Urinary bladder (tissue), 4 donors: ENCODE results near the gene NKAIN2. TPM values are rescaled to one million over a fixed set of nuclear protein-coding genes. Genes with fewer than 3 reads are reported as not detected.

Experiments
- DNase-seq: peaks from one replicate; pipeline ENCODE4 v3.0.0-alpha.2; 2015; ENCODE audit errors: extremely low spot score
- H3K27ac ChIP-seq: one replicate; pipeline ENCODE4 v1.5.1; 2013; ENCODE audit warnings: low read depth, mild to moderate bottlenecking, moderate library complexity
- H3K36me3 ChIP-seq: one replicate; pipeline ENCODE4 v1.6.1; 2013; ENCODE audit warnings: mild to moderate bottlenecking, moderate library complexity; ENCODE audit not compliant: insufficient read depth
- H3K4me1 ChIP-seq: one replicate; pipeline ENCODE4 v1.6.1; 2013; ENCODE audit warnings: mild to moderate bottlenecking, moderate library complexity; ENCODE audit not compliant: insufficient read depth
- H3K4me3 ChIP-seq: one replicate; pipeline ENCODE4 v1.5.1; 2013; ENCODE audit warnings: low read depth, low read length
- WGBS: extraction: QIAGEN DNeasy Blood & Tissue Kit; methylation state at CpG from one replicate; pipeline ENCODE4 v1.1.7; 2013; 5-methylcytosine and 5-hydroxymethylcytosine counted together
- polyA plus RNA-seq: library from polyadenylated mRNA; stranded (reverse); fragments of 200-250 nt; gene quantifications from one replicate; pipeline ENCODE4 v1.2.3, GENCODE V29; 2013
- total RNA-seq: library from RNA; depleted of rRNA; stranded (reverse); fragments of >200 nt; gene quantifications from one replicate; pipeline ENCODE4 v1.2.3, GENCODE V29; 2014
- donor health status: healthy with polysubstance abuse.
- donor health status: healthy.

NKAIN2 gene
- total and polyA plus RNA-seq, 2 donors, result 0.24 to 1.7 TPM

GRCh38 chr6:124090491-124090890, 286.8 kb downstream of the NKAIN2 start:
- 28% methylated on average over 2 of the region's 2 CpGs for WGBS
- Histone ChIP-seq H3K4me3 (no peak overlapping the region), H3K36me3 (no peaks in the 10 kb centered on the region), H3K4me1 (no peaks in the 10 kb centered on the region), H3K27ac (no peak overlapping the region)
- DNase-seq, result no peak

DNA sequence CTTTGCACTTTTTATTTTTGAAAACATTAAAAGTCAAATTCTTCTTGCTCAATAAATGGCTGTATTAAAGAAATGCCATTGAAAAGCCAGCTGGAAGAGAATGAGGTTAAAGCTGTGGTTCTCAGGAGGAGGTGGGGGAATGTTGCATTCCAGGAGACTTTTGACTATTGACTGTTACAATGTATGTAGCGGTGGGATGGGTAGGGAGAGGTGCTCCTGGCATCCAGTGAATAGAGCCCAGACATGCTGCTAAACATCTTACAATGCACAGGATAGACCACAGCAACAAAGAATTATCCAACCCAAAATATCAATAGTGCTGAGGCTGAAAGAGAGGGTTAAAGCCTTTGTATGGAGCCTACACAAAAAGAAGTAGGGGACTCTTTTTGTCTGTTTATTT, 295.9 kb downstream of the NKAIN2 start:
- H3K27ac ChIP-seq, result no peak overlapping the region
- H3K36me3 ChIP-seq, result no peaks in the 10 kb centered on the region
- no peak for DNase-seq
- WGBS, result 88% methylated on average over 1 of the region's 1 CpG
- H3K4me3 ChIP-seq, result no peak overlapping the region
- H3K4me1 ChIP-seq, result no peaks in the 10 kb centered on the region

GRCh38 chr6:124110514-124110913, 306.8 kb downstream of the NKAIN2 start:
- H3K36me3 ChIP-seq, result no peaks in the 10 kb centered on the region
- 73% methylated on average over 4 of the region's 4 CpGs for WGBS
- no peak for DNase-seq
- H3K27ac ChIP-seq, result no peak overlapping the region
- H3K4me1 ChIP-seq, result no peaks in the 10 kb centered on the region
- H3K4me3 ChIP-seq, result no peak overlapping the region

GRCh38 chr6:124119596-124119995, 315.9 kb downstream of the NKAIN2 start:
- 90% methylated on average over 1 of the region's 1 CpG for WGBS
- no peaks in the 10 kb centered on the region for H3K36me3 ChIP-seq
- no peaks in the 10 kb centered on the region for H3K4me1 ChIP-seq
- H3K4me3 ChIP-seq, result no peak overlapping the region
- no peak for DNase-seq
- no peak overlapping the region for H3K27ac ChIP-seq

- DNase-seq, result no peak
- 79% methylated on average over 2 of the region's 2 CpGs for WGBS
Observed at GRCh38 chr6:124123617-124124209, 320.0 kb downstream of the NKAIN2 start.

DNA sequence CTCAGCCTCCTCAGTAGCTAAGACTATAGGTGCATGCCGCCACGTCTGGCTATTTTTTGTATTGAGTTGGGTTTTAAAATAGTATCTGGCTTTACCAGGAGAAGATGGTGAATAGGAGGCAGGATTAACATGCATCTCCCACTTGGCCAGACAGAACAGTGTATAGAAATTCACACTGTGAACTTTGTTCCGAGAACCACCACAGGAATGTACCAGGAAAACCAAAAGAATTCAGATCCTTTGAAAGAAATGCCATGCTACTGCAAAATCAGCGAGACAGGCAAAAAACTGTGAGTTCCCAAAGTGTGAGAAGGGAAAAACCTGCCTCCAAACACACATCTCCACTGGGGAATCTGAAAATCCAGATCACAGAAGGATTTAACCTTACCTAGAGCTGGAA, 327.6 kb downstream of the NKAIN2 start:
- 89% methylated on average over 4 of the region's 4 CpGs for WGBS
- Histone ChIP-seq H3K27ac (no peak overlapping the region), H3K4me1 (no peaks in the 10 kb centered on the region), H3K36me3 (no peaks in the 10 kb centered on the region), H3K4me3 (no peak overlapping the region)
- DNase-seq, result no peak

More at GRCh38 chr6:124123617-124124209, 320.0 kb downstream of the NKAIN2 start:
- no peaks in the 10 kb centered on the region for H3K4me1 ChIP-seq
- no peak overlapping the region for H3K4me3 ChIP-seq
- H3K27ac ChIP-seq, result no peak overlapping the region
- no peaks in the 10 kb centered on the region for H3K36me3 ChIP-seq

- H3K4me1 ChIP-seq, result no peaks in the 10 kb centered on the region
- no peaks in the 10 kb centered on the region for H3K36me3 ChIP-seq
- DNase-seq, result no peak
- H3K4me3 ChIP-seq, result no peak overlapping the region
- no peak overlapping the region for H3K27ac ChIP-seq
Observed at GRCh38 chr6:124131779-124132178, 328.1 kb downstream of the NKAIN2 start.

DNA sequence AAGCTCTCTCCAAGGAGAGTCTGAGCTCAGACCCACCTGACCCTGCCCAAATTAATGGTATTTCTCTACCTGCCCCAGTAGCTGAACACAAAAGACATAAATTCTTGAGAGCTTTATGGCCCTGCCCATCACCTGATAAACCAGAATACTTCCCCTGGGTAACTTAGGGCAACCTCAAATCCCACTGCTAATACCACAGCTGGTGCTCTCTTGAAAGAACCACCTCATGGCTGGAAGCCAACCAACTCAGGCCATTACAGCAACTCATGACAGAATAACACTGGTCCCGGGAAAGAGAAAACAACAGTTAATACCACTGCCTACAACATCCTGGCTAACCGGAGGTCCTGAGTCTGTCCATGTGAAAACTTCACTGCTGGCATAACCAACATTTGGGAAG, 328.6 kb downstream of the NKAIN2 start:
- Histone ChIP-seq H3K4me1 (no peaks in the 10 kb centered on the region), H3K27ac (no peak overlapping the region), H3K36me3 (no peaks in the 10 kb centered on the region), H3K4me3 (no peak overlapping the region)
- 81% methylated on average over 2 of the region's 2 CpGs for WGBS
- DNase-seq, result no peak

- no peak for DNase-seq
- H3K4me1 ChIP-seq, result no peaks in the 10 kb centered on the region
- no peak overlapping the region for H3K4me3 ChIP-seq
- H3K27ac ChIP-seq, result no peak overlapping the region
- no peaks in the 10 kb centered on the region for H3K36me3 ChIP-seq
- WGBS, result 35% methylated on average over 2 of the region's 2 CpGs
Observed at GRCh38 chr6:124142852-124143251, 339.2 kb downstream of the NKAIN2 start.

DNA sequence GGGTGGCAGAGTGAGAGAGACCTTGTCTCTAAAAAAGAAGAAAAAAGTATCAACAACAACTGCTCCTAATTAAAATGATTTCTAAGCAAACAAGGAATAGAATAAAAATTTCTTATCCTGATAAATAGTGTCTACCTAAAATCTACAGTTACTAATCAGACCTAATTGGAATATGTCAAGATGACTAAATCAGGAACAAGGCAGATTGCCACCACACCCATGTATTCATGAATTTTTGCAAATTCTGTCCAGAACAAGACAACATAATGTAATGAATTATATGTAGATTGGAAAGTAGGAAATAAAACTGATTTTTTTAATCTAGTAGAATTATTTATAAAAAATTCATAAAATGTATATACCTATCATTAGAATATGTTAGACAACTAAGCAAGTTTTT, 339.8 kb downstream of the NKAIN2 start:
- no peaks in the 10 kb centered on the region for H3K36me3 ChIP-seq

DNA sequence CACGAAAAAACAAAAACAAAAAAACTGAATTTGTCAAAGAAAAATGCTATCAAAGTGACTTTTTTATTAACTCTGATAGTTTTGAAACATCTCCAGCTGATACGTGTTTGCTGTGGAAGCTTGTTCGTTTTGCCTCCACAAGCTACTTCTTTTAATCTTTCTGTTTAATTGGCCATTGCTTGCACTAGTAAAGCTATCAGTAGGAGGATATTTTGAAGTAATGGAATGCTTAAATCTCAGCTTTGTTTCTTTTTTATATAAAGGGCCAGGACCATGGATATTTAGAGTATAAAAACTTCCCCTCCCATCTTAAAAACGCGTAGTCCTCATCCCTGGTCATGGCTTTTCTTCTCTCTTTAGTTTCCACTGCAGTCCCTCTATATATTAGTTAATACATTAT, 344.0 kb downstream of the NKAIN2 start:
- no peak for DNase-seq
- WGBS, result 30% methylated on average over 5 of the region's 5 CpGs
- no peak overlapping the region for H3K27ac ChIP-seq
- H3K4me1 ChIP-seq, result no peaks in the 10 kb centered on the region
- H3K4me3 ChIP-seq, result no peak overlapping the region
- no peaks in the 10 kb centered on the region for H3K36me3 ChIP-seq

More for the DNA sequence above, 339.8 kb downstream of the NKAIN2 start:
- no peak overlapping the region for H3K27ac ChIP-seq
- no peak overlapping the region for H3K4me3 ChIP-seq
- DNase-seq, result no peak
- no peaks in the 10 kb centered on the region for H3K4me1 ChIP-seq

- Histone ChIP-seq H3K4me1 (no peaks in the 10 kb centered on the region), H3K27ac (no peak overlapping the region), H3K4me3 (no peak overlapping the region), H3K36me3 (no peaks in the 10 kb centered on the region)
- 49% methylated on average over 2 of the region's 2 CpGs for WGBS
- DNase-seq, result no peak
Observed at GRCh38 chr6:124148236-124148957, 344.7 kb downstream of the NKAIN2 start.

DNA sequence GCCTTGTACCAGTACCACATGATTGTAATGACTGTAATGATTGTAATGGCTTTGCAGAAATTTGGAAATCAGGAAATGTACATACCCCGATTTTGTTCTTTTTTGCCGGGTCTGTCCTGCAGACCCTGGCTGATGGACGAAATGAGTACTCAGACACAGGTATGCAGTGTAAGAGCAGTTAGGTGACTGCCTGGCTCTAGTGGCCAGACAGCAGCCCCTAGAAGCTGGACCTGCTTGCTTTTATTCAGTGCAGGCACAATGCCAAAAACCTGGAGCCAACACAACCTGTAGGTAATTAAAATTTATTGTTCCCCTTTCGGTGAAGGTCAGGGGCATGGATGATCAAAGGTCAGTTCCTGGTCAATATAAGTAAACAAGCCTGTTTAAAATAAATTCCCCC, 346.0 kb downstream of the NKAIN2 start:
- Histone ChIP-seq H3K4me1 (no peaks in the 10 kb centered on the region), H3K36me3 (no peaks in the 10 kb centered on the region), H3K27ac (no peak overlapping the region), H3K4me3 (no peak overlapping the region)
- DNase-seq, result no peak
- 82% methylated on average over 4 of the region's 4 CpGs for WGBS

- no peak for DNase-seq
- 75% methylated on average over 1 of the region's 1 CpG for WGBS
- no peaks in the 10 kb centered on the region for H3K4me1 ChIP-seq
- H3K27ac ChIP-seq, result no peak overlapping the region
- H3K36me3 ChIP-seq, result no peaks in the 10 kb centered on the region
- no peak overlapping the region for H3K4me3 ChIP-seq
Observed at GRCh38 chr6:124158024-124158423, 354.4 kb downstream of the NKAIN2 start.
